Coronary artery (tissue), 2 donors: ENCODE measurements around the gene FBXO2.
"Not testable (repeated sequence)": the region's sequence is repeated elsewhere in the genome, so short reads cannot be mapped to it uniquely, and the experiment has no call there.

Experiments used
- DNase-seq: peaks from one replicate; pipeline ENCODE4 v3.0.0-alpha.2; 2017; ENCODE audit warnings: low spot score
- H3K27ac ChIP-seq, 2 donors: fragments of 200-600 bp; sonication (generic); one replicate each; pipeline ENCODE4 v1.5.1; 2016 to 2019
- H3K4me3 ChIP-seq: fragments of 200-600 bp; sonication (generic); 2 replicates; pipeline ENCODE4 v1.5.1; 2016; ENCODE audit warnings: mild to moderate bottlenecking, moderate library complexity
- TF ChIP-seq, protein P1 (sequence below): fragments of 200-600 bp; sonication (generic); IDR thresholded peaks from one replicate; pipeline ENCODE4 v1.5.1; 2019; ENCODE audit warnings: antibody characterized with exemption

Gene FBXO2

DNA sequence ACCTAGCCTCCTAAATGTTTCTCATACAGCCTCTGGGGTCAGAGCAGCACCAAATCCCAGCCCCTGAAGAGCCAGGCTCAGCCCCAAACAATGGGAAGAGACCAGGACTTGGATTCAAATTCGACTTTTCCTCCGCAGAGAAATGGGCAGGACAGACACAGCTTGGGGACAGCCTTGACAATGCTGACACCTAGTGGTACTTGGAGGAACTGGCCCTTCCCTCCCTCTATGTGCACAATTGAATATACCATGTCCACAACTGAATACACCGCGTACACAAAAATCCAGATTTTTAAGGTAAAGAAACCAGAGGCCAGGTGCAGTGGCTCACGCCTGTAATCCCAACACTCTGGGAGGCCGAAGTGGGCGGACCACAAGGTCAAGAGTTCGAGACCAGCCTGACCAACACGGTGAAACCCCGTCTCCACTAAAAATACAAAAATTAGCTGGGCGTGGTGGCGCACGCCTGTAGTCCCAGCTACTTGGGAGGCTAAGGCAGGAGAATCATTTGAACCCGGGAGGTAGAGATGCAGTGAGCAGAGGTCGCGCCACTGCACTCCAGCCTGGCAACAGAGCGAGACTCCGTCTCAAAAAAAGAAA, 11.7 kb downstream of the FBXO2 start:
- not testable (repeated sequence) for DNase-seq, H3K4me3 ChIP-seq, H3K27ac ChIP-seq
- TF ChIP-seq, protein P1, sequence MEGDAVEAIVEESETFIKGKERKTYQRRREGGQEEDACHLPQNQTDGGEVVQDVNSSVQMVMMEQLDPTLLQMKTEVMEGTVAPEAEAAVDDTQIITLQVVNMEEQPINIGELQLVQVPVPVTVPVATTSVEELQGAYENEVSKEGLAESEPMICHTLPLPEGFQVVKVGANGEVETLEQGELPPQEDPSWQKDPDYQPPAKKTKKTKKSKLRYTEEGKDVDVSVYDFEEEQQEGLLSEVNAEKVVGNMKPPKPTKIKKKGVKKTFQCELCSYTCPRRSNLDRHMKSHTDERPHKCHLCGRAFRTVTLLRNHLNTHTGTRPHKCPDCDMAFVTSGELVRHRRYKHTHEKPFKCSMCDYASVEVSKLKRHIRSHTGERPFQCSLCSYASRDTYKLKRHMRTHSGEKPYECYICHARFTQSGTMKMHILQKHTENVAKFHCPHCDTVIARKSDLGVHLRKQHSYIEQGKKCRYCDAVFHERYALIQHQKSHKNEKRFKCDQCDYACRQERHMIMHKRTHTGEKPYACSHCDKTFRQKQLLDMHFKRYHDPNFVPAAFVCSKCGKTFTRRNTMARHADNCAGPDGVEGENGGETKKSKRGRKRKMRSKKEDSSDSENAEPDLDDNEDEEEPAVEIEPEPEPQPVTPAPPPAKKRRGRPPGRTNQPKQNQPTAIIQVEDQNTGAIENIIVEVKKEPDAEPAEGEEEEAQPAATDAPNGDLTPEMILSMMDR, result peak; percentile 94

DNA sequence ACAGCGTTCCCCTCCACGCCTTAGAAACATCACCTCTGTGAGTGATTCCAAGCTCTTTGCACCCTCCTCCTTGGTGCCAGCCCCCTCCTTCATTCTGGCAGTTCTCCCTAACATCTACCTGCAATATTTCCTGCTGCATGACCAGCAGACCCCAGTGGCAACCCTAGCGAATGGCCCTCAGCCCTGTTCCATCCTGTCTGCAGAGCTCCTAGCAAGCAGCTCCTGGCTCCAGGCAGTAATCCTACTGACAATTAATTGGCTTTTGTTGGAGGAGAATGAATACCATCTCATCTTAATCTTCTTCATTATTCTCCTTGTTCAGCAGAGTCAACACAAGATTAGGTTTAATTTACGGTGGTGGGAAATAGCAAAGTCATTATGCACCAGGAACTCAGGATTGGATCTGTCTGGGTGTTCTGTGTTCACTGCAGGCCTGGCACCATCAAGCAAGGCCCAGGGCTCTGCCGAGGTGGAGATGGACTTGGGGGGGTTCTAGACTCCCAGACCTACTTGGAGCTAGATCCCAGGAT, 12.4 kb downstream of the FBXO2 start:
- Histone ChIP-seq H3K4me3 (no peak overlapping the region), H3K27ac (no peak overlapping the region)
- no peak for DNase-seq
- TF ChIP-seq, protein P1, result no peak

DNA sequence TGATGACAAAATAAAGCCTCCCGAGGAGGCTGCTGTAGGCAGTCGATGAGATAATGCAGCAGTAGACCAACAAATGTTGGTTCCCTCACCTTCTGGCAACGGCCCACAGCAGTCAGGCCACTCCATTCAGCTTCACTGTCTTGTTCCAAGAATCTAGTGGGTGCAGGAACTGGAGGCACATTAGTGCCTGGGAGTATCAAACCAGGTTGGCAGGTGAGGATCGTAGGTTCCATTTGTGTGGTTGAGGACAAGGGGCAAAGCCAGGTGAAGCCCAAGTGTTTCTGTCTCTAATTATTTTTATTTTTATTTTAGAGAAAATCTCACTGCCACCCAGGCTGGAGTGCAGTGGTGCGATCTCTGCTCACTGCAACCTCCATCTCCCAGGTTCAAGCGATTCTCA, 13.3 kb downstream of the FBXO2 start:
- H3K27ac ChIP-seq, result no peak overlapping the region
- no peak for DNase-seq
- TF ChIP-seq, protein P1, result no peak
- H3K4me3 ChIP-seq, result no peak overlapping the region

DNA sequence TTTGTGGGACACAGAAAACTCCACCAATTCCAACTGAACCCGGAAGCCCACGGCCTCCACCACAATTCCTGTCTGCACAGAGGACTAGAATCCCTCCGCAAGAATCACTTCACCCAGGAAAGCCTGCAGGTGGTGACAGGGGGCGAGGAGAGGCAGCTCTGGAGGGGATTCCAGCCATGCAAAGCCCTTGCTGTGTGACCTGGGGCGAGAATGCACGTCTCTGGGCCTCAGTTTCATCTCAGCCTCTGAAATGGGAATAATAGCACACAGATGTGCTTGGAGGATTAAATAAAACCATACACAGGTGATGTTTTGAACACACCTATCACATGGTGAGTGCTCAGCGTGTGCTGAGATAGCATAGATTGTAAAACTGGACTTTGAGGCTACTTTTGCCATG, 14.1 kb downstream of the FBXO2 start:
- Histone ChIP-seq H3K4me3 (no peak overlapping the region), H3K27ac (no peak overlapping the region)
- TF ChIP-seq, protein P1, result no peak
- no peak for DNase-seq

DNA sequence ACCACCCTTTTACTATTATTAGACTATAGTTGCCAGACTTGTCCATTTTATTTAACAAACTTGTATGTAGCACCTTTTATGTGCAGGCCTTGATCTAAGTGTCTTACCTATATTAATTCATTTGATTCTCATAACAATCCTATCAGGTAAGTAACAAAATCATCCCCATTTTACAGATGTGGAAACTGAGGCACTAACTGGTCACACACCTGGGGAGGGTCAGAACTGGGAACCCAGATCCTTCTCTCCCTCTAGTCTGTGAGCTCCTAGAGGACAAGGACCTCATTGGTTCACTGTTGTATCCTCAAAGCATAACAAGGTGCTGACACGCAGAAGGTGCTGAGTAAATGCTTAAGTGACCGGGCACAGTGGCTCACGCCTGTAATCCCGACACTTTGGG, 14.9 kb downstream of the FBXO2 start:
- DNase-seq, result no peak
- TF ChIP-seq, protein P1, result no peak
- Histone ChIP-seq H3K4me3 (no peak overlapping the region), H3K27ac (no peak overlapping the region)

DNA sequence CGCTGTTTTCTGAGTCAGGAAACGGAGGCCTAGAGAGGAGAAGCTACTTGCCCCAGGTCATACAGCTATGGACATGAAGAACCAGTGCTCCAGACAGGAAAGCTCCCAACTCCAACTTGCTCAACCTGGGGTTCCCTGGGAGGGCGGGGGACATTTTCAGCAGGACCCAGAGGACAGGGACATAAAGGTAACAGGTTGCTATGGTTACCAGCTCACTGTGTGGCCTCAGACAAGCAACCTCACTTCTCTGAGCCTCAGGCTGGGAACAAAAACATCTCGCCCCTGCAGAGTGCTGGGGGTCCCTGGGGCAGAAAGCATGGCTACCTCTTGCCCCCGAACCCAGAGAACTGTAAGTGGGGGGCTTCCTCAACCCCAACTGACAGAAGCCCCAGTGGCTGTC, 16.1 kb downstream of the FBXO2 start:
- DNase-seq, result no peak
- TF ChIP-seq, protein P1, result no peak
- Histone ChIP-seq H3K4me3 (no peak overlapping the region), H3K27ac (no peak overlapping the region)
